Esophagus squamous epithelium (tissue), 4 donors: ENCODE results near the gene PTPRN2.

Experiments used
- CTCF ChIP-seq, 6 experiments: fragments of 450-650 bp in 4 of 6; fragments of 200-600 bp in 2 of 6; sonication (generic) in 2 of 6; IDR thresholded peaks; one replicate each; pipeline ENCODE4 v1.5.1; 2016 to 2019; ENCODE audit warnings: antibody characterized with exemption in 6 of 6, mild to moderate bottlenecking in 4 of 6, moderate library complexity in 4 of 6
- POLR2A ChIP-seq, 4 donors: fragments of 450-650 bp; IDR thresholded peaks; one replicate each; pipeline ENCODE4 v1.6.1; 2017; ENCODE audit warnings: antibody characterized with exemption in 4 of 4, mild to moderate bottlenecking in 4 of 4, moderate library complexity in 3 of 4

- TF ChIP-seq CTCF (IDR thresholded peaks at IDR 0.05) (no peak), POLR2A (IDR thresholded peaks at IDR 0.05) (no peak)
Observed at GRCh38 chr7:158595068-158595467, 7.4 kb upstream of the PTPRN2 start.
